GM21717 (cell line): ENCODE data around the gene EBNA1BP2.
"Not testable (repeated sequence)": the region's sequence is repeated elsewhere in the genome, so short reads cannot be mapped to it uniquely, and the experiment has no call there.

Experiments used
- ATAC-seq: cut with Tn5 transposase; IDR thresholded peaks from one replicate; pipeline ENCODE4 v1.9.1; 2021; ENCODE audit warnings: mild to moderate bottlenecking, moderate library complexity; ENCODE audit not compliant: unreplicated experiment

The EBNA1BP2 gene

DNA sequence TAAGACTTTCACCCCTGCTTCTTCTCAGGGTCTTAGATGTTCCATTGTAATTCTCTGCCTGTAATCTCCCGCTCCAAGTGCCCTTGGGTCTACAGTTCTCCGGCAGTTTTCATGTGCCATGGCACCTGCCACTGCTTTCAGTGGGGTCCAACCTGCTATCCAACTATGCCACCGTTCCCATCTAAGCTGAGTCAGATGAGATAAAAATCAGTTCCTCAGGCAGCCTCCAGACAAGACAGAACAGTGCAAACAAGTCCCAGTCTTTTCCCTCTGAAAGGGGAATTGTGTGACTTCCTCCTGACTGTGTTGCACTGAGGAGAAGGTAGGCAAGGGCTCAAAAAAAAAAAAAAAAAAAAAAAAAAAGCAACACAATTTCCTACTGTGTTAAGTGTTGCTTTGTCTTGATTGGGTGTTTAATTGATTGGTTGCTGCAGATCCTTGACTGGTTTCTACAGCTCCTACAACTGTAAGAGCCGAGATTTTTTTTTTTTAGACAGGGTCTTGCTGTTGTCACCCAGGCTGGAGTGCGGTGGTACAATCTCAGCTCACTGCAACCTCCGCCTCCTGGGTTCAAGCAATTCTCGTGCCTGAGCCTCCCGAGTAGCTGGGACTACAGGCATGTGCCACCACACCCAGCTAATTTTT, 50.7 kb downstream of the EBNA1BP2 start:
- ATAC-seq, result no peak

- ATAC-seq, result not testable (repeated sequence)
Observed at GRCh38 chr1:43119928-43120586, 52.0 kb downstream of the EBNA1BP2 start.
